ENCODE data around the gene RNF26.

DNA sequence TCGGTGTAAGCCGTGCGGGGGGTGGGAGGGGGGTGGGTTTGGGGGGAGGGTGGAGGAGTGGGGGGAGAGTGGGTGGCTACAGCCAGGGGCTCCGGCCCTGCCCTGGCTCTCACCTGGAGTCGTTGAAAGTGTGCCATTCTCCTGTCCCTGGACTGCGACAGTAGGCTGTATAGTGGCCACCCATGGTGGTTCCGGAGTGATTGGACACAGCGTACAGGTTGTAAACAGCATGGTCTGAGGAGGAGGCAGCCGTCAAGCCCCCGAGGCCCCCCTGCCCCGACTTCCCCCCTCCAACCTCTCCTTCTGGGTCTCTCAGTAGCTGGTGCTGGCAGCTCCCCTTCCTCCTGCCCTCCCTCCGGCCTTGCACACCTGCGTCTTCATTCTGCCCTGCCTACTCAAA, 22.7 kb downstream of the RNF26 start:
- TF ChIP-seq CTCF (IDR thresholded peaks at IDR 0.05) (no peak), POLR2AphosphoS5 (IDR thresholded peaks at IDR 0.05; ENCODE audit: low read depth, low read length) (no peak), SIN3A (IDR thresholded peaks at IDR 0.05; ENCODE audit: borderline replicate concordance, insufficient read depth, low read depth, low read length) (no peak)
- TF ChIP-seq, protein P1, sequence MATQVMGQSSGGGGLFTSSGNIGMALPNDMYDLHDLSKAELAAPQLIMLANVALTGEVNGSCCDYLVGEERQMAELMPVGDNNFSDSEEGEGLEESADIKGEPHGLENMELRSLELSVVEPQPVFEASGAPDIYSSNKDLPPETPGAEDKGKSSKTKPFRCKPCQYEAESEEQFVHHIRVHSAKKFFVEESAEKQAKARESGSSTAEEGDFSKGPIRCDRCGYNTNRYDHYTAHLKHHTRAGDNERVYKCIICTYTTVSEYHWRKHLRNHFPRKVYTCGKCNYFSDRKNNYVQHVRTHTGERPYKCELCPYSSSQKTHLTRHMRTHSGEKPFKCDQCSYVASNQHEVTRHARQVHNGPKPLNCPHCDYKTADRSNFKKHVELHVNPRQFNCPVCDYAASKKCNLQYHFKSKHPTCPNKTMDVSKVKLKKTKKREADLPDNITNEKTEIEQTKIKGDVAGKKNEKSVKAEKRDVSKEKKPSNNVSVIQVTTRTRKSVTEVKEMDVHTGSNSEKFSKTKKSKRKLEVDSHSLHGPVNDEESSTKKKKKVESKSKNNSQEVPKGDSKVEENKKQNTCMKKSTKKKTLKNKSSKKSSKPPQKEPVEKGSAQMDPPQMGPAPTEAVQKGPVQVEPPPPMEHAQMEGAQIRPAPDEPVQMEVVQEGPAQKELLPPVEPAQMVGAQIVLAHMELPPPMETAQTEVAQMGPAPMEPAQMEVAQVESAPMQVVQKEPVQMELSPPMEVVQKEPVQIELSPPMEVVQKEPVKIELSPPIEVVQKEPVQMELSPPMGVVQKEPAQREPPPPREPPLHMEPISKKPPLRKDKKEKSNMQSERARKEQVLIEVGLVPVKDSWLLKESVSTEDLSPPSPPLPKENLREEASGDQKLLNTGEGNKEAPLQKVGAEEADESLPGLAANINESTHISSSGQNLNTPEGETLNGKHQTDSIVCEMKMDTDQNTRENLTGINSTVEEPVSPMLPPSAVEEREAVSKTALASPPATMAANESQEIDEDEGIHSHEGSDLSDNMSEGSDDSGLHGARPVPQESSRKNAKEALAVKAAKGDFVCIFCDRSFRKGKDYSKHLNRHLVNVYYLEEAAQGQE (IDR thresholded peaks at IDR 0.05; ENCODE audit: insufficient read depth in 1 of 2, low read depth in 2 of 2, low read length in 1 of 2) = no peak

Measured in Panc1 (cell line).